Stimulated activated CD8-positive, alpha-beta memory T cell treated with anti-CD3 and anti-CD28 coated beads, Interleukin-7, amount 100 ng/mL, for 48 hours (primary cell): ENCODE results near the gene HES1.
"Not testable (repeated sequence)": the region's sequence is repeated elsewhere in the genome, so short reads cannot be mapped to it uniquely, and the experiment has no call there.

Source experiments
- DNase-seq, 2 donors: peaks; one replicate each; pipeline ENCODE4 v3.0.0-alpha.2; 2020; ENCODE audit warnings: low read depth in 1 of 2; ENCODE audit errors: extremely low read depth in 1 of 2

The HES1 gene

GRCh38 chr3:194139814-194140391 lies 4.0 kb downstream of the HES1 start:
- no peak for DNase-seq

GRCh38 chr3:194140520-194141414 lies 4.8 kb downstream of the HES1 start:
- no peak for DNase-seq

- DNase-seq = peak in 1 of 2 donors; percentile 49
Measured at GRCh38 chr3:194141415-194142155, 5.6 kb downstream of the HES1 start.

GRCh38 chr3:194142156-194142910 lies 6.4 kb downstream of the HES1 start:
- DNase-seq = no peak

- DNase-seq = no peak
Measured at GRCh38 chr3:194145702-194146101, 9.8 kb downstream of the HES1 start.

- no peak for DNase-seq
Measured at GRCh38 chr3:194147679-194148078, 11.7 kb downstream of the HES1 start.

GRCh38 chr3:194148383-194148782 lies 12.4 kb downstream of the HES1 start:
- DNase-seq = no peak

GRCh38 chr3:194150252-194150934 lies 14.4 kb downstream of the HES1 start:
- DNase-seq = no peak

GRCh38 chr3:194150935-194151302 lies 15.0 kb downstream of the HES1 start:
- not testable (repeated sequence) for DNase-seq

GRCh38 chr3:194154346-194154745 lies 18.4 kb downstream of the HES1 start:
- DNase-seq = no peak

- no peak for DNase-seq
Measured at GRCh38 chr3:194156095-194156494, 20.1 kb downstream of the HES1 start.

GRCh38 chr3:194158942-194159439 lies 23.0 kb downstream of the HES1 start:
- DNase-seq = no peak

- DNase-seq = no peak
Measured at GRCh38 chr3:194160158-194160557, 24.2 kb downstream of the HES1 start.

- DNase-seq = no peak
Measured at GRCh38 chr3:194161131-194162045, 25.4 kb downstream of the HES1 start.

GRCh38 chr3:194162070-194162678 lies 26.2 kb downstream of the HES1 start:
- DNase-seq = no peak

- no peak for DNase-seq
Measured at GRCh38 chr3:194162817-194163584, 27.1 kb downstream of the HES1 start.

GRCh38 chr3:194163697-194164096 lies 27.7 kb downstream of the HES1 start:
- DNase-seq = no peak

GRCh38 chr3:194164861-194165260 lies 28.9 kb downstream of the HES1 start:
- DNase-seq = no peak
